SK-N-SH (cell line): ENCODE results near the gene BTF3L4.

ENCODE experiments used
- ELF1 ChIP-seq: IDR thresholded peaks from 2 replicates; pipeline ENCODE4 v1.4.0; 2012
- MXI1 ChIP-seq: IDR thresholded peaks from 2 replicates; pipeline ENCODE4 v1.6.1; 2012; ENCODE audit warnings: mild to moderate bottlenecking, low read depth, low read length, improper control_type of control experiment
- TAF1 ChIP-seq: IDR thresholded peaks from 2 replicates; pipeline ENCODE4 v1.6.1; 2012; ENCODE audit warnings: low read depth, mild to moderate bottlenecking, low read length, moderate library complexity, borderline replicate concordance
- TEAD4 ChIP-seq: IDR thresholded peaks from 2 replicates; pipeline ENCODE4 v1.4.0; 2012; ENCODE audit warnings: mild to moderate bottlenecking, borderline replicate concordance; ENCODE audit not compliant: insufficient read depth
- YY1 ChIP-seq: IDR thresholded peaks from 2 replicates; pipeline ENCODE4 v1.4.0; 2012; ENCODE audit warnings: low read depth, mild to moderate bottlenecking
- TF ChIP-seq, protein P1 (sequence below): fragments of 200-600 bp; sonication (generic); IDR thresholded peaks from 2 replicates; pipeline ENCODE4 v1.6.1; 2017; ENCODE audit warnings: antibody characterized with exemption, mild to moderate bottlenecking, moderate library complexity

DNA sequence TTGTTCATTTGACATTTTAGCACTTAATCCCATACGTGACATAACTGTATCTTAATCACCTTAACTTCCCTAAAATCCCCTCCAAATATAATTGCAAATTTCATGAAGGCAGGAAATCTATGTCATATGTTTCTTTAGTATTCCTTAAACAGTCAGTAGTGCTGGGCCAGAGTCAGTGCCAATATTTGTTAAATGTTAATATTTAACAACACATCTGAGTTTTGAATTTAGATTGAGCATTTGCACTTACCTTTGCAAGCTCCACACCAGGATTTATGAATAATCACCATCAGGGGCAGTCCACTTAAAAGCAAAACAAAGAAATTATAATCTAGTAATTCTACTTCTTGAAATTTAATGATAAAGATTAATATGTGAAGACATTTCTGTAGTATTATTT is 27.8 kb upstream of the BTF3L4 start:
- TF ChIP-seq TEAD4 (no peak), MXI1 (no peak), YY1 (no peak), TAF1 (no peak), ELF1 (no peak)
- TF ChIP-seq, protein P1, sequence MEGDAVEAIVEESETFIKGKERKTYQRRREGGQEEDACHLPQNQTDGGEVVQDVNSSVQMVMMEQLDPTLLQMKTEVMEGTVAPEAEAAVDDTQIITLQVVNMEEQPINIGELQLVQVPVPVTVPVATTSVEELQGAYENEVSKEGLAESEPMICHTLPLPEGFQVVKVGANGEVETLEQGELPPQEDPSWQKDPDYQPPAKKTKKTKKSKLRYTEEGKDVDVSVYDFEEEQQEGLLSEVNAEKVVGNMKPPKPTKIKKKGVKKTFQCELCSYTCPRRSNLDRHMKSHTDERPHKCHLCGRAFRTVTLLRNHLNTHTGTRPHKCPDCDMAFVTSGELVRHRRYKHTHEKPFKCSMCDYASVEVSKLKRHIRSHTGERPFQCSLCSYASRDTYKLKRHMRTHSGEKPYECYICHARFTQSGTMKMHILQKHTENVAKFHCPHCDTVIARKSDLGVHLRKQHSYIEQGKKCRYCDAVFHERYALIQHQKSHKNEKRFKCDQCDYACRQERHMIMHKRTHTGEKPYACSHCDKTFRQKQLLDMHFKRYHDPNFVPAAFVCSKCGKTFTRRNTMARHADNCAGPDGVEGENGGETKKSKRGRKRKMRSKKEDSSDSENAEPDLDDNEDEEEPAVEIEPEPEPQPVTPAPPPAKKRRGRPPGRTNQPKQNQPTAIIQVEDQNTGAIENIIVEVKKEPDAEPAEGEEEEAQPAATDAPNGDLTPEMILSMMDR = no peak
